HepG2 (cell line): Measurements from ENCODE around the gene CHPF.

ENCODE experiments used
- CTCF ChIP-seq: sonication (generic); formaldehyde crosslinking; IDR thresholded peaks from 2 replicates; pipeline ENCODE4 v1.5.0; 2020; ENCODE audit warnings: mild to moderate bottlenecking, missing genetic modification reagents, moderate library complexity
- GRHL1 ChIP-seq: sonication (generic); formaldehyde crosslinking; conservative IDR thresholded peaks from 2 replicates; pipeline ENCODE4 v1.8.0; 2022; ENCODE audit warnings: missing genetic modification reagents
- HNRNPH1 ChIP-seq: fragments of 200-400 bp; formaldehyde crosslinking; optimal IDR thresholded peaks from 2 replicates; pipeline ENCODE3; 2017; ENCODE audit warnings: mild to moderate bottlenecking, low read depth, low read length
- KDM5B ChIP-seq: sonication (generic); formaldehyde crosslinking; IDR thresholded peaks from 2 replicates; pipeline ENCODE4 v1.4.0; 2020; ENCODE audit warnings: missing genetic modification reagents, mild to moderate bottlenecking, borderline replicate concordance
- ZNF138 ChIP-seq: sonication (generic); formaldehyde crosslinking; IDR thresholded peaks from 2 replicates; pipeline ENCODE4 v1.5.0; 2020; ENCODE audit warnings: mild to moderate bottlenecking, low read depth, missing genetic modification reagents

DNA sequence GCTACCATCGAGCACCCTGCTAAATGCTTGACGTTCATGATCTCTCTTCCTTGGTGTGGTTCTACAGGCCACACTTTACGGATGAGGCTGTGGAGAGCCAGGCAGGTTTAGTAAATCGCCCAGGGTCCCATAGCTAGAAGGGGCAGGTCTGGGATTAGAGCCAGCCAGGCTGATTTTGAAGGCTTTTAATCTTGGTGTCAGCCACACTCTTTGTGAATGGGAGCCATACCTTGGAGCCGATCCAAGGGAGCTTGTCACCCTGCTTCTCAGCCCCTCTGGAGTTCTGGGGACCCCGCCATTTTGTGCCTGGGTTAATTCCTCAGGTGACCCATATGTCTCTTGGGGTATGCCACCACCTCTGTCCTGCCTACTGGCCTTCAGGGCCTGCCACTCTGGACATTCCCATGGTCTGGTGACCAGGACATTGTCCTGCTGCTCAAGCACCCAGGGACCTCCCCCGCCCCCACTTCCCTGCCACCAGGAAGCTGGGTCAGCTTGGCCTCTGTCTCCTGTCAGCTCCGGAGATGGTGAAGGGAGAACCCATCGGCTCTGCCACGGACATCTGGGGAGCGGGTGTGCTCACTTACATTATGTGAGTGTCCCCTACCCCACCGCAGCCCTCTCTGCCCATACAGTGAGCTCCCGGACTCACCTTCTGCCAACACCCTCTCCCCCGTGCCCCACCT is 52.2 kb downstream of the CHPF start:
- TF ChIP-seq CTCF (CRISPR knock-in tag) = no peak
- TF ChIP-seq ZNF138 (CRISPR knock-in tag) = no peak
- TF ChIP-seq KDM5B (CRISPR knock-in tag) = no peak
- TF ChIP-seq GRHL1 (CRISPR knock-in tag) = no peak
- TF ChIP-seq HNRNPH1 = no peak
